AG08396 (cell line): ENCODE results near the gene CSTF2.
"Not testable (repeated sequence)": the region's sequence is repeated elsewhere in the genome, so short reads cannot be mapped to it uniquely, and the experiment has no call there.

Experiments used
- DNase-seq: peaks from one replicate; pipeline ENCODE4 v3.0.0; 2012; ENCODE audit warnings: low spot score, mixed read lengths

CSTF2 gene

GRCh38 chrX:100819837-100820666, at the start of gene CSTF2:
Gene CSTF2 (plus strand): TSS chrX:100820391. CDS start chrX:100820417, 26 bp downstream.
- DNase-seq, result peak; percentile 85

- not testable (repeated sequence) for DNase-seq
Measured at GRCh38 chrX:100796371-100796770, 23.8 kb upstream of the CSTF2 start.

GRCh38 chrX:100797359-100797758, 22.8 kb upstream of the CSTF2 start:
- no peak for DNase-seq

GRCh38 chrX:100798484-100799214, 21.5 kb upstream of the CSTF2 start:
- DNase-seq, result no peak

GRCh38 chrX:100802843-100803242, 17.3 kb upstream of the CSTF2 start:
- no peak for DNase-seq

- DNase-seq, result no peak
Measured at GRCh38 chrX:100804780-100805179, 15.4 kb upstream of the CSTF2 start.

- not testable (repeated sequence) for DNase-seq
Measured at GRCh38 chrX:100808265-100808664, 11.9 kb upstream of the CSTF2 start.

GRCh38 chrX:100812216-100813158, 7.7 kb upstream of the CSTF2 start:
- DNase-seq, result no peak

- no peak for DNase-seq
Measured at GRCh38 chrX:100817340-100817739, 2.9 kb upstream of the CSTF2 start.

- peak; percentile 6 for DNase-seq
Measured at GRCh38 chrX:100819534-100819836, 706 bp upstream of the CSTF2 start.

- no peak for DNase-seq
Measured at GRCh38 chrX:100829730-100830129, 9.5 kb downstream of the CSTF2 start.

- no peak for DNase-seq
Measured at GRCh38 chrX:100830143-100830542, 10.0 kb downstream of the CSTF2 start.

GRCh38 chrX:100830547-100830946, 10.4 kb downstream of the CSTF2 start:
- DNase-seq, result no peak

- DNase-seq, result no peak
Measured at GRCh38 chrX:100831219-100831946, 11.2 kb downstream of the CSTF2 start.

- no peak for DNase-seq
Measured at GRCh38 chrX:100850317-100850716, 30.1 kb downstream of the CSTF2 start.

- DNase-seq, result no peak
Measured at GRCh38 chrX:100852810-100853209, 32.6 kb downstream of the CSTF2 start.

- DNase-seq, result no peak
Measured at GRCh38 chrX:100863326-100863864, 43.2 kb downstream of the CSTF2 start.

GRCh38 chrX:100864657-100865391, 44.6 kb downstream of the CSTF2 start:
- DNase-seq, result peak; percentile 26

GRCh38 chrX:100868273-100868672, 48.1 kb downstream of the CSTF2 start:
- no peak for DNase-seq

- no peak for DNase-seq
Measured at GRCh38 chrX:100870527-100870926, 50.3 kb downstream of the CSTF2 start.
